SJSA1 (cell line): ENCODE data around the gene PPM1N. TPM values are rescaled to one million over a fixed set of nuclear protein-coding genes. Genes with fewer than 3 reads are reported as not detected.

Experiments
- DNase-seq, 2 experiments: peaks; one replicate each; pipeline ENCODE4 v3.0.0-alpha.2; 2015 to 2020; ENCODE audit warnings: low spot score in 2 of 2, low read depth in 1 of 2
- H3K27ac ChIP-seq: fragments of 250-450 bp; sonication (Bioruptor Pico); 2 replicates; pipeline ENCODE4 v1.5.1; 2020; ENCODE audit warnings: mild to moderate bottlenecking, moderate library complexity
- H3K27me3 ChIP-seq: fragments of 250-450 bp; sonication (Bioruptor Pico); replicated peaks from 2 replicates; pipeline ENCODE4 v1.5.1; 2020; ENCODE audit warnings: mild to moderate bottlenecking, moderate library complexity
- H3K36me3 ChIP-seq: fragments of 250-450 bp; sonication (Bioruptor Pico); 2 replicates; pipeline ENCODE4 v1.5.1; 2020; ENCODE audit warnings: mild to moderate bottlenecking
- H3K4me1 ChIP-seq: fragments of 250-450 bp; sonication (Bioruptor Pico); replicated peaks from 2 replicates; pipeline ENCODE4 v1.6.1; 2021; ENCODE audit warnings: mild to moderate bottlenecking
- H3K4me3 ChIP-seq: fragments of 250-450 bp; sonication (Bioruptor Pico); 2 replicates; pipeline ENCODE4 v1.5.1; 2020; ENCODE audit warnings: mild to moderate bottlenecking
- H3K9me3 ChIP-seq: fragments of 250-450 bp; sonication (Bioruptor Pico); replicated peaks from 2 replicates; pipeline ENCODE4 v1.5.1; 2020; ENCODE audit warnings: mild to moderate bottlenecking
- total RNA-seq: library from RNA; depleted of rRNA; stranded (reverse); fragments of >200 nt; shearing (Covaris generic); gene quantifications from 2 replicates; pipeline ENCODE4 v1.2.3, GENCODE V29; 2014; rRNA removed

PPM1N gene
- total RNA-seq, 1 experiment from 2014 or later = 0.29 TPM

DNA sequence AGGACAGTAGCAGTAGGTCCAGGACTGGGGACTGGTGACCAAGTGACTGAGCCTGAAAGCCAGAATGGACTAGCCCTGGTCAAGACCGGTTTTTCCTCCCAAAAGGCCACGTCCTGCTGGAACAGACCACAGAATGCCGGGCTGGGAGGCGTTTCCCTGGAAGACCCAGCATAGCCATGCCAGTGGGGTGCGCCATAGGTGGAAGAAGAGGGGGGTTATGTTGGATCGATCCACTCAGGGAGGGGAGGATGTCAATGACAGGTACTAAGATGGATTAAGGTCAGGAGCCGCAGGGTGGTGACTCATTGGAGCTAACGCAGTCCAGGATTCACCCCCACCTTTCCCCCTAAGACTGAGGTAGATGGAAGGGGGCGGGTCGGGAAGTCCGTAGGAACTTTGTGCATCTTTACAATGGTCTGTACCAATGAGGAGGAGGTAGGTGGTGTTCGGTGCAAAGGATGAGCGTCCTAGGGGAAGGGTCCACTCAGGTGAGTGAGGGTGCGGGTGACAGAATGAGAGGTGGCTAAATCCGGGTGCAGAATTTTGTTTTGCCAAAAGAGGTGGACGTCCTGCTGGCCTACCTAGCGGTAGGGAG lies 30.0 kb downstream of the PPM1N start:
- Histone ChIP-seq H3K4me1 (no peaks in the 10 kb centered on the region), H3K36me3 (peaks cover 53% of the 10 kb centered on the region), H3K27ac (no peak overlapping the region), H3K9me3 (peaks cover 4% of the 10 kb centered on the region; the same call in 1 of the 2 replicates), H3K4me3 (no peak overlapping the region), H3K27me3 (no peaks in the 10 kb centered on the region)
- DNase-seq = no peak

DNA sequence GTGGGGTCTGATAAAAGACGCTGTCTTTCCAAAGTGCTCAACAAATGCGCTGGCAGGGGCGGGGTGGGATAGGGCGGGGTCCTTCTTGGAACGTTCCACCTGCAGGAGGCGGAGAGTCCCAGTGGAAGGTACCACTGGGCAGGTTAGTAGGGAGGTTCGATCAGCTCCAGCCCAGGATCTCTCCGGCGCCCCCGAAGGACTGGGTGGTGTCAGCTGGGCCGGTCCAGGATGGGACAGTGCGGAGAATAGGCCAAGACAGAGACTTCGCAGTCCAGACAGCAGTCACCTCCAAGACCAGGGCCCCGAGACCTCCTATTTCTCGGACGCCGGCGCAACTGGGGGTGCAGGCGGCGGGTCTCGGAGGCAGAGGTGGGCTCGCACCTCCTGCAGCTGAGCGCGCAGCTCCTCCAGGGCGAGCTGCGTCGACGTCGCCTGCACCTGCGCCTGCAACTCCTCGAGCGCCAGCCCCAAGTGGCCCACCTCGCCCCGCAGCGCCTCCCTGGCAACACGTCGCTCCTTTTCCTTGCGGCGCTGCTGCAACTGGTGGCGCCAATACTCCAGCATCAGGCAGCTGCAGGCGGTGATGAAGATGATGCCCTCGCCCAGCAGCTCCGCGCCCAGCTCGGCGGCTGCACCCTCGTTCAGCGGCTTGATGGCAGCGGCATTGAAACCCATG lies 30.6 kb downstream of the PPM1N start:
- no peak overlapping the region for H3K27ac ChIP-seq
- H3K9me3 ChIP-seq = peaks cover 4% of the 10 kb centered on the region; the same call in 1 of the 2 replicates
- no peak for DNase-seq
- H3K27me3 ChIP-seq = no peaks in the 10 kb centered on the region
- H3K4me3 ChIP-seq = no peak overlapping the region
- H3K36me3 ChIP-seq = peaks cover 47% of the 10 kb centered on the region
- no peaks in the 10 kb centered on the region for H3K4me1 ChIP-seq

GRCh38 chr19:45529420-45529785 lies 31.2 kb downstream of the PPM1N start:
- no peak for DNase-seq
- H3K36me3 ChIP-seq = peaks cover 42% of the 10 kb centered on the region
- H3K9me3 ChIP-seq = peaks cover 4% of the 10 kb centered on the region; the same call in 1 of the 2 replicates
- H3K27me3 ChIP-seq = no peaks in the 10 kb centered on the region
- no peak overlapping the region for H3K27ac ChIP-seq
- no peaks in the 10 kb centered on the region for H3K4me1 ChIP-seq
- H3K4me3 ChIP-seq = no peak overlapping the region

GRCh38 chr19:45531349-45531748 lies 33.1 kb downstream of the PPM1N start:
- Histone ChIP-seq H3K4me3 (no peak overlapping the region), H3K4me1 (no peaks in the 10 kb centered on the region), H3K9me3 (peaks cover 4% of the 10 kb centered on the region; the same call in 1 of the 2 replicates), H3K27me3 (no peaks in the 10 kb centered on the region), H3K36me3 (peaks cover 24% of the 10 kb centered on the region), H3K27ac (no peak overlapping the region)
- no peak for DNase-seq

GRCh38 chr19:45539459-45539858 lies 41.2 kb downstream of the PPM1N start:
- Histone ChIP-seq H3K9me3 (peaks cover 4% of the 10 kb centered on the region; the same call in 1 of the 2 replicates), H3K4me1 (no peaks in the 10 kb centered on the region), H3K4me3 (no peak overlapping the region), H3K27ac (no peak overlapping the region), H3K27me3 (no peaks in the 10 kb centered on the region), H3K36me3 (no peaks in the 10 kb centered on the region)
- DNase-seq = no peak

- no peak overlapping the region for H3K4me3 ChIP-seq
- H3K27me3 ChIP-seq = no peaks in the 10 kb centered on the region
- peak in 1 of 2 experiments; percentile 26 for DNase-seq
- H3K4me1 ChIP-seq = no peaks in the 10 kb centered on the region
- H3K36me3 ChIP-seq = no peaks in the 10 kb centered on the region
- no peak overlapping the region for H3K27ac ChIP-seq
- H3K9me3 ChIP-seq = peaks cover 4% of the 10 kb centered on the region; the same call in 1 of the 2 replicates
Observed at GRCh38 chr19:45542234-45542668, 44.0 kb downstream of the PPM1N start.

DNA sequence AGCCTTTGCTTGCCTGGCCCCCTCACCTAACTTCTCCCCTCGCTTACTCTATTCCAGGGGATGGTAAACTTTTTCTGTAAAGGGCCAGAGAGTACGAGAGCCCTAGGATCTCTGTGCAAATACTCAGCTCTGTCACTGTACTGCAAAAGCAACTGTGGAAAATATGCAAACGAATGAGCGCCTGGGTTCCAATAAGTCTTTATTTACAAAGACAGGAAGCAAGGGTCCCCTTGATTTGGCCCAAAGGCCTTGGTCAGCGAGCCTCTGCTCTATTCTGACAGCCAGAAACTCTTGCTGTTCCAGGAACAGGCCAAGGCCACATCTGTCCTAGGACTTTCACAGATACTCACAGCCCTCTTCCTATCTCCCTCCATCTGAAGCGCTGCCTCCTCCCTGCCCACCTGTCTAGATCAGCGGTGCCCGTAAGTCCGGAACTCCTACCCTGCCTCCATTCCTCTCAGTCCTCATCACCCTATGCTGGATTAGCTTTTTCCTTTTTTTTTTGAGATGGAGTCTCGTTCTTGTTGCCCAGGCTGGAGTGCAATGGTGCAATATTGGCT lies 49.0 kb downstream of the PPM1N start:
- Histone ChIP-seq H3K36me3 (no peaks in the 10 kb centered on the region), H3K4me1 (peaks cover 7% of the 10 kb centered on the region), H3K27ac (no peak overlapping the region), H3K27me3 (no peaks in the 10 kb centered on the region), H3K9me3 (no peaks in the 10 kb centered on the region), H3K4me3 (no peak overlapping the region)
- DNase-seq = no peak

GRCh38 chr19:45547965-45548609 lies 49.8 kb downstream of the PPM1N start:
- Histone ChIP-seq H3K9me3 (no peaks in the 10 kb centered on the region), H3K27me3 (no peaks in the 10 kb centered on the region), H3K27ac (peak overlapping the region; percentile 18), H3K4me1 (peaks cover 7% of the 10 kb centered on the region), H3K4me3 (no peak overlapping the region), H3K36me3 (peaks cover 4% of the 10 kb centered on the region; the same call in 1 of the 2 replicates)
- peak; percentile 73 to 86 for DNase-seq

Other genes starting within 250 kb of the PPM1N start
- gene MARK4, start 247.2 kb upstream of the PPM1N start, total RNA-seq = 11.3 and 15.6 TPM in 2 replicates
- not detected in 2 replicates for gene CKM, start 175.6 kb upstream of the PPM1N start, total RNA-seq
- gene KLC3, start 157.7 kb upstream of the PPM1N start, total RNA-seq = 0.37 TPM in 1 of 2 replicates, not detected in the other
- 45.8 and 63.4 TPM in 2 replicates for gene ERCC2, start 127.9 kb upstream of the PPM1N start, total RNA-seq
- 5.1 and 5.6 TPM in 2 replicates for gene PPP1R13L, start 93.4 kb upstream of the PPM1N start, total RNA-seq
- gene POLR1G, start 91.8 kb upstream of the PPM1N start, total RNA-seq = 10.5 and 25.5 TPM in 2 replicates
- 102 and 247 TPM in 2 replicates for gene ERCC1, start 74.5 kb upstream of the PPM1N start, total RNA-seq
- gene FOSB, start 30.4 kb upstream of the PPM1N start, total RNA-seq = 1.1 TPM in 1 of 2 replicates, not detected in the other
- gene RTN2, start 1.4 kb upstream of the PPM1N start, total RNA-seq = 5.1 and 7.5 TPM in 2 replicates
- gene VASP, start 9.0 kb downstream of the PPM1N start, total RNA-seq = 115 TPM in 2 replicates
- 10.7 and 18.2 TPM in 2 replicates for gene OPA3, start 86.4 kb downstream of the PPM1N start, total RNA-seq
- not detected in 2 replicates for gene GPR4, start 103.8 kb downstream of the PPM1N start, total RNA-seq
- 33.6 and 45.4 TPM in 2 replicates for gene EML2, start 141.0 kb downstream of the PPM1N start, total RNA-seq
- gene GIPR, start 169.8 kb downstream of the PPM1N start, total RNA-seq = 0.72 and 2.1 TPM in 2 replicates
- 331 and 402 TPM in 2 replicates for gene SNRPD2, start 193.5 kb downstream of the PPM1N start, total RNA-seq
- gene QPCTL, start 194.2 kb downstream of the PPM1N start, total RNA-seq = 11.6 and 14.6 TPM in 2 replicates
- 8.3 and 10.7 TPM in 2 replicates for gene FBXO46, start 232.5 kb downstream of the PPM1N start, total RNA-seq
- gene MEIOSIN, start 235.0 kb downstream of the PPM1N start, total RNA-seq = not detected in 2 replicates